ENCODE results near the gene YWHAE.

The YWHAE gene

GRCh38 chr17:1373707-1374237, 26.2 kb downstream of the YWHAE start:
- H3K4me3 ChIP-seq (ENCODE audit: low read depth, low read length), result no peak overlapping the region
- peaks cover 6% of the 10 kb centered on the region; the same call in 1 of the 2 replicates for H3K36me3 ChIP-seq (ENCODE audit: insufficient read depth, low read length)
- peaks cover 99% of the 10 kb centered on the region for H3K79me2 ChIP-seq (ENCODE audit: control insufficient read depth, insufficient read depth, low read length, unreplicated experiment)
- no peaks in the 10 kb centered on the region for H3K27me3 ChIP-seq (ENCODE audit: insufficient read depth, low read length)
- H3K27ac ChIP-seq (ENCODE audit: low read depth, low read length), result no peak overlapping the region
- peaks cover 59% of the 10 kb centered on the region for H3K4me1 ChIP-seq (ENCODE audit: control insufficient read depth, insufficient read depth, low read length, unreplicated experiment)
- H2AFZ ChIP-seq (ENCODE audit: low read length, unreplicated experiment), result no peak overlapping the region

GRCh38 chr17:1372618-1373017, 27.4 kb downstream of the YWHAE start:
- H3K4me1 ChIP-seq (ENCODE audit: control insufficient read depth, insufficient read depth, low read length, unreplicated experiment), result peaks cover 55% of the 10 kb centered on the region
- no peak overlapping the region for H3K27ac ChIP-seq (ENCODE audit: low read depth, low read length)
- peaks cover 98% of the 10 kb centered on the region for H3K79me2 ChIP-seq (ENCODE audit: control insufficient read depth, insufficient read depth, low read length, unreplicated experiment)
- H3K27me3 ChIP-seq (ENCODE audit: insufficient read depth, low read length), result no peaks in the 10 kb centered on the region
- peaks cover 6% of the 10 kb centered on the region; the same call in 1 of the 2 replicates for H3K36me3 ChIP-seq (ENCODE audit: insufficient read depth, low read length)
- no peak overlapping the region for H2AFZ ChIP-seq (ENCODE audit: low read length, unreplicated experiment)
- no peak overlapping the region for H3K4me3 ChIP-seq (ENCODE audit: low read depth, low read length)

- Histone ChIP-seq H3K79me2 (ENCODE audit: control insufficient read depth, insufficient read depth, low read length, unreplicated experiment) (peaks cover 98% of the 10 kb centered on the region), H3K4me1 (ENCODE audit: control insufficient read depth, insufficient read depth, low read length, unreplicated experiment) (peaks cover 55% of the 10 kb centered on the region), H3K27ac (ENCODE audit: low read depth, low read length) (no peak overlapping the region), H3K4me3 (ENCODE audit: low read depth, low read length) (no peak overlapping the region), H2AFZ (ENCODE audit: low read length, unreplicated experiment) (no peak overlapping the region), H3K27me3 (ENCODE audit: insufficient read depth, low read length) (no peaks in the 10 kb centered on the region), H3K36me3 (ENCODE audit: insufficient read depth, low read length) (peaks cover 6% of the 10 kb centered on the region; the same call in 1 of the 2 replicates)
These were observed 28.0 kb downstream of the YWHAE start for GRCh38 chr17:1371893-1372590.

GRCh38 chr17:1368588-1368987, 31.4 kb downstream of the YWHAE start:
- no peaks in the 10 kb centered on the region for H3K27me3 ChIP-seq (ENCODE audit: insufficient read depth, low read length)
- H3K79me2 ChIP-seq (ENCODE audit: control insufficient read depth, insufficient read depth, low read length, unreplicated experiment), result peaks cover 97% of the 10 kb centered on the region
- H2AFZ ChIP-seq (ENCODE audit: low read length, unreplicated experiment), result no peak overlapping the region
- H3K36me3 ChIP-seq (ENCODE audit: insufficient read depth, low read length), result peaks cover 7% of the 10 kb centered on the region; the same call in 1 of the 2 replicates
- no peak overlapping the region for H3K4me3 ChIP-seq (ENCODE audit: low read depth, low read length)
- peak overlapping the region; percentile 7; the same call in 1 of the 2 replicates for H3K27ac ChIP-seq (ENCODE audit: low read depth, low read length)
- H3K4me1 ChIP-seq (ENCODE audit: control insufficient read depth, insufficient read depth, low read length, unreplicated experiment), result peaks cover 54% of the 10 kb centered on the region

- Histone ChIP-seq H3K27ac (ENCODE audit: low read depth, low read length) (peak overlapping the region; percentile 64), H3K4me3 (ENCODE audit: low read depth, low read length) (no peak overlapping the region), H3K79me2 (ENCODE audit: control insufficient read depth, insufficient read depth, low read length, unreplicated experiment) (peaks cover 97% of the 10 kb centered on the region), H2AFZ (ENCODE audit: low read length, unreplicated experiment) (no peak overlapping the region), H3K4me1 (ENCODE audit: control insufficient read depth, insufficient read depth, low read length, unreplicated experiment) (peaks cover 66% of the 10 kb centered on the region), H3K27me3 (ENCODE audit: insufficient read depth, low read length) (no peaks in the 10 kb centered on the region), H3K36me3 (ENCODE audit: insufficient read depth, low read length) (peaks cover 13% of the 10 kb centered on the region; the same call in 1 of the 2 replicates)
These were observed 32.7 kb downstream of the YWHAE start for GRCh38 chr17:1367351-1367745.

GRCh38 chr17:1366234-1366633, 33.8 kb downstream of the YWHAE start:
- Histone ChIP-seq H3K36me3 (ENCODE audit: insufficient read depth, low read length) (peaks cover 13% of the 10 kb centered on the region; the same call in 1 of the 2 replicates), H3K27ac (ENCODE audit: low read depth, low read length) (peak overlapping the region; percentile 64), H3K79me2 (ENCODE audit: control insufficient read depth, insufficient read depth, low read length, unreplicated experiment) (peaks cover 97% of the 10 kb centered on the region), H3K27me3 (ENCODE audit: insufficient read depth, low read length) (no peaks in the 10 kb centered on the region), H2AFZ (ENCODE audit: low read length, unreplicated experiment) (no peak overlapping the region), H3K4me1 (ENCODE audit: control insufficient read depth, insufficient read depth, low read length, unreplicated experiment) (peaks cover 77% of the 10 kb centered on the region), H3K4me3 (ENCODE audit: low read depth, low read length) (0 out of 2 replicates have a peak overlapping the region, but pooled peaks have one; percentile 6)

GRCh38 chr17:1365445-1366039, 34.5 kb downstream of the YWHAE start:
- no peak overlapping the region for H3K4me3 ChIP-seq (ENCODE audit: low read depth, low read length)
- no peak overlapping the region for H2AFZ ChIP-seq (ENCODE audit: low read length, unreplicated experiment)
- H3K79me2 ChIP-seq (ENCODE audit: control insufficient read depth, insufficient read depth, low read length, unreplicated experiment), result peaks cover 96% of the 10 kb centered on the region
- H3K27ac ChIP-seq (ENCODE audit: low read depth, low read length), result peak overlapping the region; percentile 26; the same call in 1 of the 2 replicates
- no peaks in the 10 kb centered on the region for H3K27me3 ChIP-seq (ENCODE audit: insufficient read depth, low read length)
- peaks cover 16% of the 10 kb centered on the region; the same call in 1 of the 2 replicates for H3K36me3 ChIP-seq (ENCODE audit: insufficient read depth, low read length)
- peaks cover 84% of the 10 kb centered on the region for H3K4me1 ChIP-seq (ENCODE audit: control insufficient read depth, insufficient read depth, low read length, unreplicated experiment)

- no peak overlapping the region for H3K4me3 ChIP-seq (ENCODE audit: low read depth, low read length)
- peaks cover 76% of the 10 kb centered on the region for H3K4me1 ChIP-seq (ENCODE audit: control insufficient read depth, insufficient read depth, low read length, unreplicated experiment)
- H3K27me3 ChIP-seq (ENCODE audit: insufficient read depth, low read length), result no peaks in the 10 kb centered on the region
- H3K79me2 ChIP-seq (ENCODE audit: control insufficient read depth, insufficient read depth, low read length, unreplicated experiment), result peaks cover 95% of the 10 kb centered on the region
- H3K36me3 ChIP-seq (ENCODE audit: insufficient read depth, low read length), result peaks cover 23% of the 10 kb centered on the region
- H3K27ac ChIP-seq (ENCODE audit: low read depth, low read length), result peak overlapping the region; percentile 21; the same call in 1 of the 2 replicates
- H2AFZ ChIP-seq (ENCODE audit: low read length, unreplicated experiment), result no peak overlapping the region
These were observed 37.1 kb downstream of the YWHAE start for GRCh38 chr17:1362964-1363363.

GRCh38 chr17:1362065-1362848, 37.8 kb downstream of the YWHAE start:
- H2AFZ ChIP-seq (ENCODE audit: low read length, unreplicated experiment), result no peak overlapping the region
- H3K36me3 ChIP-seq (ENCODE audit: insufficient read depth, low read length), result peaks cover 27% of the 10 kb centered on the region
- no peaks in the 10 kb centered on the region for H3K27me3 ChIP-seq (ENCODE audit: insufficient read depth, low read length)
- peak overlapping the region; percentile 37 for H3K27ac ChIP-seq (ENCODE audit: low read depth, low read length)
- no peak overlapping the region for H3K4me3 ChIP-seq (ENCODE audit: low read depth, low read length)
- peaks cover 95% of the 10 kb centered on the region for H3K79me2 ChIP-seq (ENCODE audit: control insufficient read depth, insufficient read depth, low read length, unreplicated experiment)
- H3K4me1 ChIP-seq (ENCODE audit: control insufficient read depth, insufficient read depth, low read length, unreplicated experiment), result peaks cover 69% of the 10 kb centered on the region

- Histone ChIP-seq H3K4me1 (ENCODE audit: control insufficient read depth, insufficient read depth, low read length, unreplicated experiment) (peaks cover 58% of the 10 kb centered on the region), H2AFZ (ENCODE audit: low read length, unreplicated experiment) (no peak overlapping the region), H3K36me3 (ENCODE audit: insufficient read depth, low read length) (peaks cover 27% of the 10 kb centered on the region), H3K79me2 (ENCODE audit: control insufficient read depth, insufficient read depth, low read length, unreplicated experiment) (peaks cover 90% of the 10 kb centered on the region), H3K27me3 (ENCODE audit: insufficient read depth, low read length) (no peaks in the 10 kb centered on the region), H3K4me3 (ENCODE audit: low read depth, low read length) (no peak overlapping the region), H3K27ac (ENCODE audit: low read depth, low read length) (peak overlapping the region; percentile 79)
These were observed 39.0 kb downstream of the YWHAE start for GRCh38 chr17:1360975-1361374.

Measured in ACC112 (cell line).